SKM-1 (cell line): ENCODE data around the gene TAF3.
A peak's percentile ranks its signal among the peaks of the same experiment; 100 is the strongest.

Experiments used
- DNase-seq: peaks from one replicate; lab custom pipeline; 2025; ENCODE audit not compliant: unreplicated experiment; lab: John Stamatoyannopoulos, UW

Gene TAF3

DNA sequence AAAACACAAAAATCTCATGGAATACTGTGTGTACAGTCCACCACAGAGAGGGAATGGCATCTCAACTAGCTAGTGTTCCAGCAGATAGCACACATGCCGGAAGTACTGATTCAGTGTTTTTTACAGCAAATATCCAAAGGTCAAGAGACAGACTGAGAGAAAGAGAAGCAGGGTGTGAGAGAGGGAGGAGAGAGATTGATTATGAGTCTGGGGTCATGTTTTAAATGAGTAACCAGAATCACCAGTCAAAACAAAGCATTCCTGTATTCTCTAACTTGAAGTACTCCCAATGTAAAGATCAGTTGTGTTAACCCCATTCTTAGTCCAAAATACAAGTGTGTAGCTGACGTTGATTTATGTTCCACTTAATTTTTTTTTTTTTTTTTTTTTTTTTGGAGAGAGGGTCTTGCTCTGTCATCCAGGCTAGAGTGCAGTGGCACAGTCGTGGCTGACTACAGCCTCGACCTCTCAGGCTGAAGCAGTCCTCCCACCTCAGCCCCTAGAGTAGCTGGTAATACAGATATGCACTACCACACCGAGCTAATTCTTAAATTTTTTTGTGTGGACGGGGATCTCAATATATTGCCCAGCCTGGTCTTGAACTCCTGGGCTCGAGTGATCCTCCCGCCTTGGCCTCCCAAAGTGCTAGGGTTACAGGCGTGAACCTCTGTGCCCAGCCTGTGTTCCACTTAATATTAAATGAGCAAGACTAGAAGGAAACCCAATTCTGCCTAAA, 114.2 kb downstream of the TAF3 start:
- no peak for DNase-seq

DNA sequence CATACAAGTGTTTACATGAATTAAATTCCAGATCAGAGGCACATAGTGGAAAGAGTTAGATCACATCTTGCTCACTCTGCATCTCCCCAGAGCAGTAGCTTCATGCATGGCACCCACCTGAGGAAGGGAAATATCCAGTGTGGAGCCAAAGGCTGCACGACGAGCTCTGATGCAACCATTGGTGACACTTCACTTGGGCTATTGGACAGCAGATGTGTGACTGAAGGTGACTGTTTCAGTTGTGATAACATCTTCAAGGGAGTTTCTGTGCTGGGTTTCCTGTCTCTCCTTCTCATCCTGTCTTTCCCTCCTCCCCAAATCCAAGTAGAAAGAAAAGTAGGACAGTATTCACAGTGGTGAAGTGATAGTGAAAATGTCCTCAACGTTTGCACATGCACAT, 115.0 kb downstream of the TAF3 start:
- no peak for DNase-seq

DNA sequence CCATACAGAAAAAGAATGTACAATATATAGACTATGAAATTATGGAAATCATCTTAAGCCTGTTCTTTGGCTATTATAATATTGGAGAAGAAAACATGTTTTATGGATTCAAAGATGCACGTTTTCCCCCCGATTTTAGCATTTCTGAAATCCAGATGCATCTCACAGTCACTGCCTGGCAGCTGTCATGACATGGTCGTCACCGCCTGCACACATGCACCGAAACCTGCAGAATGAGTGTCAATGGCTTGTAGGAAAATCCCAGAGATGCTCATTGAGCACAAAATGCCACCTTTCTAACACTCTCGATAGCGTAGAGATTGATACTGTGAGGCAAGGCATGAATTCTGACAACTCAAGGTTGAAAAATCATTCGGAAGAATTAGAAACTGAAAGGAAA, 115.5 kb downstream of the TAF3 start:
- no peak for DNase-seq

DNA sequence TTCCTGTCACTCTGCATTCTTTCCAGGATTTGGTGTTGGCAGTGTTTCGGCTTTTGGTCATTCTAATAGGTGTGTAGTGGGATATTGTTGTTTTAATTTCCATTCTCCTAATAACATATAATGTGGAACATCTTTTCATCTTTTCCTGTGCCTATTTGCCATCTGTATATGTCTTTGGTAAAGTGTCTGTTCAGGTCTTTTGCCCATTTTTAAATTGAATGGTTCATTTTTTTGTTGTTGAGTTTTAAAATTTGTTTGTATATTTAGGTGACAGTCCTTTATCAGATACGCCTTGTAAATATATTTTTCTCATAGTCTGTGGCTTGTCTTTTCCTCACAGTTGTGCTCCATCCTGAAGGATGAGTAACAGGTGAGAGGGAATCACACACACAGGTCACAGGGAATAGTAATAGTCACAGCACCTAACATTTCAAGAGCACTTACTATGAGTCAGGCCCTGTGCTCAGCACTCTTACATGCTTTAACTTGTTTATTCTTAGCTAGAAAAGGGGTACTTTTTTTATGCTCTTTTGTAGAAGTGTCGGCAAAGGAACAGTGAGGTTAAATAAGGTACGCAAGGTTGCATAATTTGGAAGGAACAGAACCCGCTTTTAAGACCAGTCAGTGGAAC, 119.1 kb downstream of the TAF3 start:
- no peak for DNase-seq

DNA sequence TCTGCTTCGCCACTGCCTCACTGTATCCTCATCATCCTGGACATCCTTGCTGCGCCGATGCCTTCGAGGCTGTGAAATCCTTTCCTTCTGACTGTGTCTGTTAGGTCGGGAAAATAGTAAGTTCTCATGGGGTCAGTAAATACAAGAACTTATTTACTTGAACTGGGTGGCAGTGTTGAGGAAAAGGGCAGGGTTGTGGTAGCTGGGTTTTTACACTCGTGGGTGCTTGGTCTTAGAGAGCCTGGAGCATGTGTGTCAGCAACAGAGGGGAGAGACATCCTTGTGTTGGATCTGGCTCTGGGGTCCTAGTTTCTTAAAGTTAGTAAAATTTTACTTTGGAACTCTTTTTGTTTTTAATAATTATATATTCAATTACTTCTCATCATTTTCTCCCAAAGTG, 123.3 kb downstream of the TAF3 start:
- DNase-seq: no peak

DNA sequence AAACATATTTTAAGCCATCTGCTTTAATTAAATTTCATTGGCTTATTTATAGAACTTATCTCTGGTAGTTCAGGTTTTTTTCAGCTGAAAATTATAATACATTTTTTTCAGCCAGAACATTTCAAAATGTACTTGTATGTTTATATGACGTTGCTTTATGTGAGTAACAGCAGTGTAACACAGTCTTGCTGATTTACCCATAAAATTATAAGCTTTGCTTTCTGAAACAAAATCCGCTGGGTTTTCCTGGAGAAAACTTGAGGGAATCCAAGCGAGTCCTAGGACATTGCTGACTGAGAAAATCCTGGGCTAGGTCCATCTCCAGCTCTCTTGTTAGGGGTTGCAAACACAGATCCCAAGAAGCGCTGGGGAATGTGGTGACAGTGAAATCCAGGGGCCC, 124.0 kb downstream of the TAF3 start:
- no peak for DNase-seq

DNA sequence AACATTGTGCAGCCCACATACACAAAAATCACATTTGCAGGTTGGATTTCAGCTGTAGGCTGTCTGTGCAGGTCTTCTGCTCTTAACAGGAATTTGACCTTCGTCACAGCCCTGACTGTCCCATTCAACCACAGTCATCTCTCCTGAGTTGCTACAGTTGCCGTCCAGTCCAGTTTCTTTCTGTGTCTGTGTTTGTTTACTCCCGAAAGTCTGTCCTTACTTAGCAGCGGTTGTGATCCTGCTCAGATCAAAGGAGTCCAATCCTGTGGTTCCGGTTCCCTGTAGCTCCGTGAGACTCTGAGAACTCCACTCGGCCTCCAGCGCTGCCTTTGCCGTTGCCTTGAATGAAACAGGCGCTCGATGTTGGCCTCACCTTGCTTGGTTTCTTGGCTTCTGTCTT, 124.6 kb downstream of the TAF3 start:
- DNase-seq: no peak

DNA sequence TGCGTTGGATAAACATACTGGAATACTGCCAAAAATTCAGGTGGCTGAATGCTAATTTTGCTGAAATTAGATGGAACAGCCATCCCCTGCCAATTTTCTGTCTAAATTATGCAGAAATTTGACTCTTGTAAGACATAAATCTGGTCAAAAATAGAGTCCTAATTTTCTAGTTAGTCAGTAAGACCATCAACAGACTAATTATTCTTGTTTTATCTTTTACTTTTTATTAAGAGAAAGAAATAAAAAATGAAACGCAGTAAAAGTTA, 125.8 kb downstream of the TAF3 start:
- DNase-seq: no peak

DNA sequence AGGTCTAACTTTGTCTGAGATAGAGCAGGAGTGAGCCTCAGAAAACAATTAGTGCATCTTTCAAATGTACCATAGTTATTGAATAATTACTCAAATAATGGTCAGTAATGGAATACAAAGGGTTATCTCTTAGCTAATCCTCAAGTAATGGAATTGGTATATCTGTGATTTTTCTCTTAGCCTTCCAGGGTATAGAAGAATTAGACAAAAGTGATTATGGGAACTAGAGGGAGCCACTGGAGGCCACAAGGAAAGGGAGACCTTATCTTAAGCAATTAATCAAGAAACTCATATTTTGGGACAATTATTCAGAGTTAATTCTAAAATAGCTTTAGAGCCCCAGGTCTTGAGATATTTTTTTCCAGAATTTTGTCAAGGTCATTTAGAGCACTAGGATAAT, 126.2 kb downstream of the TAF3 start:
- DNase-seq: no peak

DNA sequence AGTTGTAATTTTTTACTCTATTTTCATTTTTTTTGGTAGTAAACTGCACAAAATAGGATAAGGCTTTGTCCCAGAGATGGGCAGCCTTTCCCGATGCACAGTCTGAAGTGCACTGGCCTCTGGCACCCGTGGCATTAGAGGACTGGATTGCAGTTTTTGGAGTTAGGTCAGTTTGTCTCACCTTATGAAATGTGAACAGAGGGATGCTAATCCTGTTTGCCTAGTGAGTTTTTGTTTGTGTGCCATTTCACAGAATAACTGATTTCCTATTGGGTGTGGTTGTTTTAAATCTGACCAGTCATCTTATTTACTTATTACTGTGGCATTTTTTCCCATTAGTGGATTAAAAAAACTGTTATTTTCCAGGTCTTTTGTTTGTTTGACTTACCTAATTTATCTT, 126.7 kb downstream of the TAF3 start:
- DNase-seq: no peak

DNA sequence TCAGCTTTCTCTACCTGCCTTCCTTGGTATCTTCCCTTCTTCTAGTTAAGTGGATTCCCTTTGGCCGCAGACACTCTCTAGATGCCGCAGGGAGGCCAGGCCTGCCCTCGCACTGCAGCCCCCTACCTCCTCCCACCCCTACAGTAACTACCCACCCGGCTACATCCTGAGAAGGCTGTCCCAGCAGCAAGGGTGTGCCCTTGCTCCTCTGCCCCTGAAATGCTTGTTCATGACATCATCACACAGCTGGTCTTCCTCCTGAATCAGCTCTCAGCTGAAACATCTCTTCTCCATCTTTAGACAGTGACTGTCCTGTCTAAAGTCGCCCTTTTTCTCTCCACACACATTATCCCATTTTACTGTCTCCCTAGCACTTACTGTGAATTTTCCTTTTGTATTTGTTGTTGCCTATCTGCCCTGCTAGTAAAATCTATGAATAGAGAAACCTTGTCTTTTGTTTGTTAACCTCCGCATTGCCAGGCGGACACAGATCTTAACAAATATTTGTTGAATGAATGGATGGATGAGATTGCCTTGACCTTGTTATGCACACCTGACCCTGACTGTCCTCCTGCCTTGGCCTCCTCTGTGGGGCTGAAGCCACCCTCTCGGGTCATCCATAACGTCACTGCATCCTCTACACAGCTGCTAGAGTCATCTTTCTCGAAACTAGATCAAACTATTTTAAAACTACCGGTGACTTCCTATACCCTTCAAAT, 127.3 kb downstream of the TAF3 start:
- DNase-seq: no peak

DNA sequence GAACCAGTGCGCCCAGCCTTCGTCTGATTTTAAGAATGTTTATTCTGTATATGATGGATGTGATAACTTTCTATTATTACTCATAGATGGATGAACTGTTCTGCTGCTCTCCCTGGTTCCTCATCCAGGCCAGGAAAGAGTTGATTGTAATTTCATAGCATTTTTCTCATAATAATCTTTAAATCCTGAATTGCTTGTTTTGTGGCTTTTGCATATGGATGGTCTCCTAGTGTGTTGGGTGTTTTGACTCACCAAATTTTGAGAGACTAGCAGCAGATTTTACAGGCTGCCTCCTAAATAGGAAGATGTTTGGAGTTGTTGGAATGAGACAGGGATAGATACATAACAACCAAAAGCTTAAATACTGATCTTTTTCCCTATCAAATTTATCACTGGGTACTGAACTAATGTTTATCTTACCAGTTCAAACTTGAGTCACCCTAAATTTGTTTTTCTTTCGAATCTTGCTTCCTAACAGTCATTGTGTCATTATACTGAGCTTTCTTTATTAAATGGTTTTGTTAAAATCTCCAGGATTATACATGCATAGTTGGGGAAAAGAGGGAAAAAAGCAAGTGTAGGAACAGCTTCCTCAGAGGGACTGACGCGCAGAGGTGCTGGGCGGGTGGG, 130.2 kb downstream of the TAF3 start:
- no peak for DNase-seq

DNA sequence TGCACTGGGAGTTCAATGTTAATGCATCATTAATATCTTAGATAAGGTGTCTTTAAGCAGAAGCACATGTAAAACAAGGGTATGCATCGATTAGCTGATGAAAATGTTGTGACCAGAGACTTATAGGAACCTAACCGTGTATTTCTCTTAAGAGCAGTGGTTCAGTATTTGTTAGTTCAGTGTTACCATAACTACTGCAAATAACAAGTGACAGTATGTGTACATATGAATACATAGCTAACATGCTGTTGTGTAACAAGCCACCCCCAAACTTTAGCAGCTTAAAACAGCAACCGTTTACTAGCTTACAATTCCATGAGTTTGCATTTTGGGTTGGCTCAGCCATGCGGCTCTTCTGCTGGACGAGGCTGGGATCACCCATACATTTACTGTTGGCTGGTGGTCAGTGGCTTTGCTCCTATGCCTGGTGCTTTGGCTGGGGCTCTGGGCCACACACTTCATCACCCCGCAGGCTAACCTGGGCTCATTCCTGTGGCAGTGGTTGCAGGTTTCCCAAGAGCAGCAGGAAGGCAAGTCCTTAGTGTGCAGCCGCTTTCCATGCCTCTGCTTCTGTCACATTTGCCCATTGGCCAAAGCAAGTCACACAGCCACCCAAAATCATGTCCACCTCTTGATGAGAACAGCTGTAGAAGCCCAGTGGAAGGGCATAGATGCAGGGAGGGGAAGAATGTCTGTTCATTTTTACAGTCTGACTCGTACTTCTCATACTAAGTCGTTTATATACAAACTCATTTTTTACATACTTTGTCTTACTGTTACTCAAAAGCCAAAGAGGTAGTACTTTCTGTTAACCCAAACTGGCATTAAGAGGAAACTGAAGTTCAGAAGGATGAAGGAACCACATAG, 132.9 kb downstream of the TAF3 start:
- DNase-seq: no peak

DNA sequence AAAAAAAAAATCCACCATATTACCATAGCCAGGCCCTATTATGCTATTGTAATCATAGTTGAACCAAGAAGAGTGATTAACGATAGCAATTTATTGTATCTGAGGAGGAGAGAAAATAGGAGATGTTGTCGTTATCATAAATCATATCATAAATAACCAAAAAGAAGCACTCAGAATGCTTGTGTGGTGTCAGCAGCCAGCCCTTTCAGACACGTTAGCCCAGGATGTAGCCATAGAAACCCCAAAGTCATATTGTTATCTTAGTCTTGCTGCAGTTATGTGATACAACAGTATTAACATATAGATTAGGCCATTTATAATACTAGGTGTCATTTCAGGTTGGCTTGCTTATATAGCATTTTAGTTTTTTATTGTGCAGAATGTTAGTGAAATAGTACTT, 134.0 kb downstream of the TAF3 start:
- no peak for DNase-seq

DNA sequence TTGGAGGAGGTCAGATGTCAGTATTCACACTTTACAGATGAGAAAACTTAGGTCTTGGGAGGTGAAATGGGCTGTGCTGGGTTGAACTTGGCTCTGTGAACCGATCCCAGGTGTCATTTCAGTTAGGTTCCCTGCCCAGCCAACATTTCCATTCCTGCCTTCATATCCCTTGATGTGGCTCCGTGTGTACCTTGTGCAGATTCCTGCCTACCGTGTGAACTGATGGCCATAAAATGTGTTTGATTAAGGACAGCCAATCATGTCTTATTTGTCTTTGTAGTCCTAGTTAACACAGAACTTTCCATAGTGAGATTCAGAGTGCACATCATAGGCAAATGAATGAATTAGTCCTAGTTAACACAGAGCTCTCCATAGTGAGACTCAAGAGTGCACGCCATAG, 135.1 kb downstream of the TAF3 start:
- no peak for DNase-seq

DNA sequence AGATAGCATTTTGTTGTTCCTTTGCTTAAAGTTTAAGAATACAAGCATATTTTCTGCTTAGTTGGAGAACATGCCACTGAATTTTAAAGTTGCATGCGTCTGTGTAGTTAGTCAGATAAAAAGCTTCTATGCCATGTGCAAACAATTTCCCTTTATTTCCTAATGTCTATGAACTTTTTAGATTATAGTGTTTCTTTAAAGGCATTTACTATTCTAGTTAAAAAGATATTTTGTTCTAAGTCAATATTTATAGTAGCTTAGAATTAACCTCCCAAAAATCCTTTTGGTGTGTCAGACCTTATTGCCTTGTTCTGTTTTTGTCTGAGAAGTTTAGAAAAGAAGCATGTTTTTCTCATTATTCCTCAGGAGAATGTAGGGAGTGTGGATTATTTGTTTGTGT, 137.1 kb downstream of the TAF3 start:
- no peak for DNase-seq

DNA sequence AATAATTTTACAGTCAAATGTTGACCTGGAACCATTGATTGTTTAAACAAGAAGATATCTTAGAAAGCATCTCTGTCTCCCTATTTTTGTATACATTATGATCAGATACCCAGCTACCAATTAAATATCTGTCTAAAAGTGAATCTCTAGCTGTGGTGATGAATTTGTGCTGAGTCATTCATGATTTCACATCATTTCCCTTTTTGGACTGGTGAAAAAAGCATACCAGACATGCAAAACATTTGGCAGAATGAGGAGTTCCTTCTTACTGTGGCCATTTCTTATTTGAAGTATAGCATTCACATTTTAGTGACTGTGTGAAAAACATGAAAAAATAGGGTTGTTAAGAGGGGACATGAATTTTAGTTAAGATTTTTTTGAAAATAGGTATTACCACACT, 138.2 kb downstream of the TAF3 start:
- DNase-seq: peak; percentile 19

DNA sequence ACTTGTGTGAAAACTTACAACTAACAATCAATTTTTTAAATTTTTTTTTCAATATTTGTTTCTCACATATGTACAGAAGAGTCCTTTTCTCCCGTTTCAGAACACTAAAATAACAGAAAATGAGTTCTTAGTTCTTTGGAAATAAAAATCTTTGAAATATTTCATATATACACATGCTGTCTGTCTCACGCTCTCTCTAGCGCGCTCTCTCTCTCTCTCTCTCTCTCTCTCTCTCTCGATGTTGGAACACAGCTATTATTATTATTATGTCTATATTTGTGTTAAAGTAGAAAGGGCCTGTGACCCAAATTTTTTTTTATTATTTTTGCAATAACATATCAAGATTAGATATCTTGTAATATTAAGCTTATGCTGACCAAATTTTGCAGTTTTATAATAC, 139.3 kb downstream of the TAF3 start:
- no peak for DNase-seq

DNA sequence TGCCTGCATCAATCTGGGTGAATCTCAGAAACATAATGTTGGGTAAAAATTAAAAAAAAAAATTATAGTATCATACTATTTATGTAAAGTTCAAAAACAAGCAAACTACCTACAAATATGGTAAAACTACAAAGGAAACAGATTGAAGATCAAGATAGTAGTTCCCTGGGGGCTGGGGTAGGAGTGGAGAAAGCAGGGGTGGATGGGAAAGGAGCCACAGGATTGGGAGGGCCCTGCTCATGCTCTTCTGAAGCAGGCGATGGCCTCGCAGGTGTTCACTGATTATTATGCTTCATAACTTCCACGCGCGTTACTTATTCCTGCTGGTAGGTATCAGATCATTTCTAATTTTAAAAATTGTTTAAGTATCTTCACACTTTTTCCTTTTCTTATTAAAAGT, 140.1 kb downstream of the TAF3 start:
- no peak for DNase-seq

DNA sequence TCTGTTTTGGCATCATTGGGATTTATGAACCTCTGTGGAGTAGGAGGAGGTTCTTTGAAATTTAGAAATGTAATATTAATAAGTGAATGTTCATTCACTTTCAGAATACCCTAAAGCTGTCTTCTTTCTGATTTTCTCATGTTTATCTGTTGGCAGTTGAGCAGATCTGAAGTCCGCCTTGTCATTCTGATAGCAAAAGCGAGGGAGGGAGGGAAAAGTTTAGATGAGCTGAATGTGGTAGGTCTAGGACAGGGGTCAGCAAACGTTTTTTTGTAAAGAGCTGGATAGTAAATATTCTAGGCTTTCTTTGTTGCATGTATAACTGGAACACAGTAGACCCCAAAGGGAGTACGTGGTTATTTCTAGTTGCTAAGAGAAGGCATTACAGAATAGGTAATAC, 141.8 kb downstream of the TAF3 start:
- no peak for DNase-seq

DNA sequence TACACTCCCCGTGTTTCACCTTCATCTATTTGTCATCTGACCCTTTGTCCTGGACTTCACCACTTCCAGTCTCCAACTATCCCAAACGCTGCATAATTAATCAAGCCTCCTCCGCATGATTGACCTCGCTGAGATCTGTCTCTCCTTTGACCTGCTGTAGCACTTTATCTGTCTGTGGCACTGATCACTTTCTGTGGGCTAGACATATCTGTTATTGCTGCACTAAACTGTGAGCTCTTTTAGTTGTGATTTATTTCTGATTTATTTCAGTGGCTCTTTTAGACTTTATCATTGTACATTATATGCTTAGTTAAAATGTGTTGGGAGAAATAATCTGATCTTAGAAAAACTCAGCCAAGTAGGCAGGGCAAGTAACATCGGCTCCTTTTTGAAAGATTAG, 144.3 kb downstream of the TAF3 start:
- no peak for DNase-seq
